ENCODE measurements around the gene ARHGAP5. TPM values are rescaled to one million over a fixed set of nuclear protein-coding genes. Genes with fewer than 3 reads are reported as not detected.

Gene ARHGAP5
- total and polyA plus RNA-seq, 2 donors (not counting 3 experiments of a cell fraction or from before 2014, with no cell fraction given), result 4.3 to 36.2 TPM

DNA sequence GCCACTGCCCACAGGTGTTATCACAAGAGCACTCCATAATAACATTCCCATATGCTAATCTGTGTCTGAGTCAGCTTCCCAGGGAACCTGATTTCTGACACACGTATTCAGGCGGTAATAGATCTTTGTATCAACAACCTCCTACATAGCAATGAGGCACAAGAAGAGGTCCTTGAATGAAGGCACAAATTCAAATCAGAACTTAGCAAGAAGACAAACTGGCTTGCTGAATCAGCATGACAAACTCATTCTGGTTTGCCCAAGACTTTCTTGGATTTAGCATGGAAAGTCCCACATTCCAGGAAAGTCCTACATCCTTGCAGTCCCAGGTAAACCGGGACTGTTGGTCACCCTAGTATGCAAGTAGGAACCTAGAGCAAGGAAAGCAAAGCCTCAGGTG lies 90.8 kb downstream of the ARHGAP5 start:
- FAIRE-seq, result no peak
- H3K4me1 ChIP-seq (ENCODE audit: control insufficient read depth, extremely low read depth, insufficient read depth, low read length), result no peaks in the 10 kb centered on the region
- H3K9me1 ChIP-seq (replicated peaks; ENCODE audit: control insufficient read depth, extremely low read depth, insufficient read depth, low read length), result no peaks in the 10 kb centered on the region
- no peak overlapping the region for H3K9ac ChIP-seq (replicated peaks; ENCODE audit: extremely low read depth, insufficient read depth, low read length)
- no peak overlapping the region for H3K27ac ChIP-seq (ENCODE audit: insufficient read depth, low read depth, low read length)
- no peak overlapping the region for H3K4me3 ChIP-seq (replicated peaks in 1 of 3; ENCODE audit: insufficient read depth in 1 of 3, low read depth in 1 of 3, low read length in 3 of 3)
- no peak overlapping the region for H3K4me2 ChIP-seq (ENCODE audit: insufficient read depth, low read length)
- H2AFZ ChIP-seq (ENCODE audit: low read depth, low read length), result no peak overlapping the region
- POLR2A ChIA-PET, result no interaction called here
- no peaks in the 10 kb centered on the region for H4K20me1 ChIP-seq (replicated peaks; ENCODE audit: control insufficient read depth, extremely low read depth, insufficient read depth, low read length)
- intact Hi-C loops (cut with micrococcal nuclease) (no loop called here), dilution Hi-C loops (cut with MboI; ENCODE audit: extremely low pct_ligation_motif_present, low sequenced_read_pairs) (no loop called here)
- no peaks in the 10 kb centered on the region for H3K79me2 ChIP-seq (ENCODE audit: control insufficient read depth, insufficient read depth, low read length)
- H3K27me3 ChIP-seq (ENCODE audit: control insufficient read depth in 2 of 2, insufficient read depth in 2 of 2, low read length in 2 of 2), result no peaks in the 10 kb centered on the region
- BruUV-seq (replicated peaks), result no TSS peak
- H3K9me3 ChIP-seq (replicated peaks; ENCODE audit: control insufficient read depth, insufficient read depth, low read length), result no peaks in the 10 kb centered on the region
- TF ChIP-seq, protein P1, sequence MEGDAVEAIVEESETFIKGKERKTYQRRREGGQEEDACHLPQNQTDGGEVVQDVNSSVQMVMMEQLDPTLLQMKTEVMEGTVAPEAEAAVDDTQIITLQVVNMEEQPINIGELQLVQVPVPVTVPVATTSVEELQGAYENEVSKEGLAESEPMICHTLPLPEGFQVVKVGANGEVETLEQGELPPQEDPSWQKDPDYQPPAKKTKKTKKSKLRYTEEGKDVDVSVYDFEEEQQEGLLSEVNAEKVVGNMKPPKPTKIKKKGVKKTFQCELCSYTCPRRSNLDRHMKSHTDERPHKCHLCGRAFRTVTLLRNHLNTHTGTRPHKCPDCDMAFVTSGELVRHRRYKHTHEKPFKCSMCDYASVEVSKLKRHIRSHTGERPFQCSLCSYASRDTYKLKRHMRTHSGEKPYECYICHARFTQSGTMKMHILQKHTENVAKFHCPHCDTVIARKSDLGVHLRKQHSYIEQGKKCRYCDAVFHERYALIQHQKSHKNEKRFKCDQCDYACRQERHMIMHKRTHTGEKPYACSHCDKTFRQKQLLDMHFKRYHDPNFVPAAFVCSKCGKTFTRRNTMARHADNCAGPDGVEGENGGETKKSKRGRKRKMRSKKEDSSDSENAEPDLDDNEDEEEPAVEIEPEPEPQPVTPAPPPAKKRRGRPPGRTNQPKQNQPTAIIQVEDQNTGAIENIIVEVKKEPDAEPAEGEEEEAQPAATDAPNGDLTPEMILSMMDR (IDR thresholded peaks at IDR 0.05; ENCODE audit: extremely low read depth in 1 of 2, insufficient read depth in 1 of 2, low read depth in 1 of 2, low read length in 2 of 2), result no peak
- TF ChIP-seq FOS (IDR thresholded peaks at IDR 0.05; ENCODE audit: borderline replicate concordance, insufficient read depth, low read length), result no peak
- TF ChIP-seq GATA2 (IDR thresholded peaks at IDR 0.05; ENCODE audit: insufficient read depth, insufficient read length, low read depth, low read length), result no peak
- TF ChIP-seq POLR2AphosphoS5 (IDR thresholded peaks at IDR 0.05; ENCODE audit: insufficient read depth, low read depth, low read length), result no peak
- no peak for TF ChIP-seq POLR2A (IDR thresholded peaks at IDR 0.05; ENCODE audit: low read depth, low read length)
- TF ChIP-seq, protein P2, sequence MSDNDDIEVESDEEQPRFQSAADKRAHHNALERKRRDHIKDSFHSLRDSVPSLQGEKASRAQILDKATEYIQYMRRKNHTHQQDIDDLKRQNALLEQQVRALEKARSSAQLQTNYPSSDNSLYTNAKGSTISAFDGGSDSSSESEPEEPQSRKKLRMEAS (IDR thresholded peaks at IDR 0.05; ENCODE audit: insufficient read depth, insufficient read length), result no peak
- no peak for TF ChIP-seq MYC (IDR thresholded peaks at IDR 0.05; ENCODE audit: low read depth, low read length)
- TF ChIP-seq EZH2 (IDR thresholded peaks at IDR 0.05; ENCODE audit: borderline replicate concordance, low read depth, low read length, severe bottlenecking), result no peak
- no peak for TF ChIP-seq JUN (IDR thresholded peaks at IDR 0.05; ENCODE audit: borderline replicate concordance, insufficient read depth, insufficient read length, low read depth)
- no peaks in the 10 kb centered on the region for H3K36me3 ChIP-seq (ENCODE audit: control insufficient read depth in 2 of 2, extremely low read depth in 1 of 2, insufficient read depth in 2 of 2, low read length in 2 of 2)
- no peak for DNase-seq (ENCODE audit: low read depth, low spot score)
- CTCF ChIA-PET, result interaction anchor here (1.1 kb wide), 1 partner anchor 9 kb away, joined by 4 read pairs; no protein-coding TSS in a partner anchor
